Kidney tubule cell (primary cell): ENCODE results near the gene YPEL5.

Experiments used
- DNase-seq: peaks from one replicate; pipeline ENCODE4 v3.0.0-alpha.2; 2018; ENCODE audit warnings: low spot score

YPEL5 gene

DNA sequence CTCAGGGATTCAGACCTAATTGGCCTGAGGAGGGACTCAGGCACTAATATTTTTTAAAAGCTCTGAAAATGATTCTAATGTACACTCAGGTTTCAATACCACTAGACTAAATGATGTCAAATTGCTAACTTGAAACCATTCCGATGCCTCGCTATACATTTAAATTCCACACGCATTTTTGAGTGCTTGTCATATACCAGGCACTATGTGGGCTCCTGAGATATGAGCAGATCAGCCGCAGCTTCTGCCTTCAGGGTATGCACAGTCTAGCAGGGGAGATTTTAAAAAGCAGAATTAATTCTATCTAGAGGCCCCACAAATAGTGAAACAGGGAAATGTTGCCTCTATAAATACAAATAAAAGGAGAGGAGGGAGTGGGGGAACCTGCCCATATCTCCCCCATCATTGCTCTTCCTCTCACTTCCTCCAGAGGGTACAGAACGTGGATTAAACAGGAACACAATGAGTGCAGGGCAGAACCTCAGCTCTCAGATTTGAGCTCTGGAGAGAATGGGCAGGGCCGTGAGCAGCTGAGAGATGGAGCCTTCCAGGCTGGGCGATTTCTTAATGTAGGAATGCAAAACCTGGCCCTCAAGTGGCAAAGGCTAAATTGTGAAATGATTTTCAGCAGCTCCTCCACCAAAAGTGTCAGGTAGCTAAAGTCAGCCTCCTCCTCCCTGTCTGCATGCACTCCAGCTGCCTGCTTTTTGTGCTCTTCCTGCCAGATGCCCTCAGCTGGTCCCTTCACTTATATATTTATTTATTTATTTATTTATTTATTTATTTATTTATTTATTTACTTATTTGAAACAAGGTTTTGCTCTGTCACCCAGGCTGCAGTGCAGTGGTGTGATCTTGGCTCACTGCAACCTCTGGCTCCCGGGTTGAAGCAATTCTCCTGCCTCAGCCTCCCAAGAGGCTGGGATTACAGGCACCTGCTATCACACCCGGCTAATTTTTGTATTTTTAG is 59.9 kb downstream of the YPEL5 start:
- DNase-seq, result no peak

DNA sequence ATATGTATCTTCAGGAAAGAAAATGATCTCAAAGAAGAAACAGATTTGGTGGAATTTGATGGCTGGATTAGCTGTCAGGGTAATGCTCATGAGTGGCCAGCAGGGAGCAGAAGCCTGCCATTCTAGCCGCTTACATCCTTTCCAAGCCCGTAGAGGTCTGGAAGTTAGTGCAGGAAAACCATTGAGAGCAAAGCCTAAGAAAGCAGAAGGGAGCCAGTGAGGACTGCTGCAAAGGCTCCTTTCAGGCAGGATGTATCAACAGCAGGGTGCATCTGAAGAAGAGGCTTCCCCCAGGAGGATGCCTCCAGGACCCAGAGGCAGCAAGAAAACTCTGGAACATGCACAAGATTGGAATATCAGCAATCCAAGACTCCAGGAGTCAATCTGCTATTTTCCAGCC is 61.6 kb downstream of the YPEL5 start:
- peak; percentile 70 for DNase-seq

DNA sequence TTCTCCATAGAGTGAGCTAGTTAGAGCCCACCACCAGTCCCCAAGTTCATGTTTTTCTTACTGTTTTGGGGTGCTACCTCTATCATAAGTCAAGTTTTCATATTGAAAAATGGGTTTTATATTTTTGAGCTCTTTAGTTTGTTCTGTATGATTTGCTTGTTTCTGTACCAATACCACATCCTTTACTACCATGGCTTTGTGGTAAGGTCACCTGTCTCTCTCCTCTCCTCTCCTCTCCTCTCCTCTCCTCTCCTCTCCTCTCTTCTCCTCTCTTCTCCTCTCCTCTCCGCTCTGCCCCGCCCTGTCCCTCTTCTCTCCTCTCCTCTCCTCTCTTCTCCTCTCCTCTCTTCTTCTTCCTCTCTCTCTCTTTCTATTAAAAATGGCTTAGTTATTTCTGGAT is 62.4 kb downstream of the YPEL5 start:
- no peak for DNase-seq
